Liver (tissue), 9 donors: Measurements from ENCODE around the gene TFPI. TPM values are rescaled to one million over a fixed set of nuclear protein-coding genes. Genes with fewer than 3 reads are reported as not detected.

Experiments
- DNase-seq: peaks from one replicate; pipeline ENCODE4 v3.0.0-alpha.2; 2017; ENCODE audit warnings: low spot score
- H3K27ac ChIP-seq, 2 donors: one replicate each; pipeline ENCODE4 v1.7.0; 2013; ENCODE audit warnings: inconsistent platforms in 2 of 2, low read length in 2 of 2, control low read depth in 1 of 2, low read depth in 1 of 2, mild to moderate bottlenecking in 1 of 2
- H3K27me3 ChIP-seq, 4 donors: one replicate each; pipeline versions ENCODE4 v1.6.1 to v1.7.0; 2013; ENCODE audit warnings: low read length in 3 of 4, inconsistent platforms in 1 of 4, mild to moderate bottlenecking in 1 of 4, moderate library complexity in 1 of 4; ENCODE audit not compliant: control insufficient read depth in 4 of 4, insufficient read depth in 4 of 4
- H3K36me3 ChIP-seq, 4 donors: one replicate each; pipeline versions ENCODE4 v1.6.1 to v1.7.0; 2013; ENCODE audit warnings: low read length in 3 of 4, mild to moderate bottlenecking in 3 of 4, low read depth in 1 of 4, moderate library complexity in 1 of 4; ENCODE audit not compliant: control insufficient read depth in 4 of 4, insufficient read depth in 3 of 4
- H3K4me1 ChIP-seq, 4 donors: one replicate each; pipeline versions ENCODE4 v1.6.1 to v1.7.0; 2013; ENCODE audit warnings: low read length in 3 of 4, mild to moderate bottlenecking in 3 of 4, moderate library complexity in 1 of 4; ENCODE audit not compliant: control insufficient read depth in 4 of 4, insufficient read depth in 4 of 4
- H3K4me3 ChIP-seq, 3 donors: one replicate each; pipeline versions ENCODE4 v1.6.1 to v1.7.0; 2013; ENCODE audit warnings: low read length in 3 of 3, control low read depth in 1 of 3, low read depth in 1 of 3, mild to moderate bottlenecking in 1 of 3
- H3K9ac ChIP-seq, 2 donors: one replicate each; pipeline ENCODE4 v1.7.0; 2013; ENCODE audit warnings: low read length in 2 of 2, mild to moderate bottlenecking in 2 of 2, moderate library complexity in 2 of 2, control low read depth in 1 of 2, low read depth in 1 of 2
- H3K9me3 ChIP-seq, 4 donors: one replicate each; pipeline versions ENCODE4 v1.6.1 to v1.7.0; 2013; ENCODE audit warnings: low read length in 3 of 4; ENCODE audit not compliant: control insufficient read depth in 4 of 4
- ATF3 ChIP-seq: IDR thresholded peaks from 2 replicates; pipeline ENCODE4 v1.6.1; 2016; ENCODE audit warnings: antibody characterized with exemption
- CTCF ChIP-seq: fragments of 150-350 bp; IDR thresholded peaks from 2 replicates; pipeline ENCODE4 v1.5.1; 2017; ENCODE audit warnings: improper control_type of control experiment, low read depth, low read length; ENCODE audit not compliant: missing input control
- EGR1 ChIP-seq, 2 donors: IDR thresholded peaks; 2 replicates each; pipeline ENCODE4 v1.6.1; 2016 to 2018; ENCODE audit warnings: antibody characterized with exemption in 2 of 2, low read depth in 2 of 2
- FOXA1 ChIP-seq: IDR thresholded peaks from 2 replicates; pipeline ENCODE4 v1.6.1; 2016; ENCODE audit warnings: antibody characterized with exemption
- FOXA2 ChIP-seq: IDR thresholded peaks from 2 replicates; pipeline ENCODE4 v1.6.1; 2016; ENCODE audit warnings: antibody characterized with exemption
- GABPA ChIP-seq, 2 donors: IDR thresholded peaks in 1 of 2; conservative IDR thresholded peaks in 1 of 2; 2 replicates each; pipeline ENCODE4 v1.6.1; 2016; ENCODE audit warnings: antibody characterized with exemption in 2 of 2, mild to moderate bottlenecking in 1 of 2, moderate library complexity in 1 of 2
- HNF4A ChIP-seq, 2 donors: conservative IDR thresholded peaks; 2 replicates each; pipeline ENCODE4 v1.6.1; 2016; ENCODE audit warnings: antibody characterized with exemption in 2 of 2, mild to moderate bottlenecking in 2 of 2
- HNF4G ChIP-seq: IDR thresholded peaks from 2 replicates; pipeline ENCODE4 v1.6.1; 2016; ENCODE audit warnings: antibody characterized with exemption
- JUND ChIP-seq, 2 donors: IDR thresholded peaks; 2 replicates each; pipeline ENCODE4 v1.6.1; 2016; ENCODE audit warnings: antibody characterized with exemption in 2 of 2
- MAX ChIP-seq: IDR thresholded peaks from 2 replicates; pipeline ENCODE4 v1.6.1; 2016; ENCODE audit warnings: antibody characterized with exemption
- NR2F2 ChIP-seq: IDR thresholded peaks from 2 replicates; pipeline ENCODE4 v1.6.1; 2016; ENCODE audit warnings: antibody characterized with exemption
- RAD21 ChIP-seq, 2 donors: IDR thresholded peaks; 2 replicates each; pipeline ENCODE4 v1.6.1; 2016; ENCODE audit warnings: antibody characterized with exemption in 2 of 2, mild to moderate bottlenecking in 2 of 2
- REST ChIP-seq: IDR thresholded peaks from 2 replicates; pipeline ENCODE4 v1.6.1; 2016; ENCODE audit warnings: antibody characterized with exemption, mild to moderate bottlenecking
- RXRA ChIP-seq, 2 donors: IDR thresholded peaks; 2 replicates each; pipeline ENCODE4 v1.6.1; 2017 to 2018; ENCODE audit warnings: antibody characterized with exemption in 2 of 2, mild to moderate bottlenecking in 1 of 2
- SP1 ChIP-seq: IDR thresholded peaks from 2 replicates; pipeline ENCODE4 v1.6.1; 2018; ENCODE audit warnings: antibody characterized with exemption, mild to moderate bottlenecking
- TAF1 ChIP-seq: conservative IDR thresholded peaks from 2 replicates; pipeline ENCODE4 v1.6.1; 2016; ENCODE audit warnings: antibody characterized with exemption, mild to moderate bottlenecking
- YY1 ChIP-seq: IDR thresholded peaks from 2 replicates; pipeline ENCODE4 v1.6.1; 2016; ENCODE audit warnings: antibody characterized with exemption, mild to moderate bottlenecking
- ZBTB33 ChIP-seq: IDR thresholded peaks from 2 replicates; pipeline ENCODE4 v1.6.1; 2016; ENCODE audit warnings: antibody characterized with exemption
- polyA plus RNA-seq, 2 donors: library from polyadenylated mRNA; stranded (reverse) in 1 of 2; unstranded in 1 of 2; fragments of 200-250 nt in 1 of 2; fragments of >200 nt in 1 of 2; fragmentation: Nextera tagmentation in 1 of 2; extraction: Ambion mirVana in 1 of 2; gene quantifications; one replicate each; pipeline versions ENCODE4 v1.2.1 to v1.2.3, GENCODE V29; 2013 to 2015
- total RNA-seq, 2 donors: library from RNA; depleted of rRNA; stranded (reverse); fragments of >200 nt; gene quantifications; one replicate each; pipeline ENCODE4 v1.2.3, GENCODE V29; 2014
- donor health status: healthy.
- donor health status: healthy.
- donor health status: healthy.
- donor health status: healthy.
- donor health status: healthy.

The TFPI gene
- total and polyA plus RNA-seq, 4 donors = 55.8 to 211 (median 130) TPM

- no peaks in the 10 kb centered on the region for H3K27me3 ChIP-seq
- peak overlapping the region; percentile 47 to 95 (median 91) for H3K4me3 ChIP-seq
- H3K36me3 ChIP-seq = peaks cover 0 to 3% (median 0%) of the 10 kb centered on the region in 4 donors
- peak overlapping the region; percentile 96 to 100 for H3K9ac ChIP-seq
- peaks cover 3 to 26% (median 7%) of the 10 kb centered on the region in 4 donors for H3K4me1 ChIP-seq
- H3K9me3 ChIP-seq = no peaks in the 10 kb centered on the region
- peak overlapping the region; percentile 53 to 65 for H3K27ac ChIP-seq
- no peak for DNase-seq
- TF ChIP-seq ATF3 = no peak
- no peak for TF ChIP-seq ZBTB33
- no peak for TF ChIP-seq FOXA1
- TF ChIP-seq HNF4A (conservative IDR thresholded peaks at IDR 0.05) = no peak
- TF ChIP-seq YY1 = no peak
- TF ChIP-seq MAX = no peak
- TF ChIP-seq CTCF = no peak
- TF ChIP-seq JUND (IDR thresholded peaks at IDR 0.05) = no peak
- TF ChIP-seq FOXA2 = no peak
- no peak for TF ChIP-seq REST
- TF ChIP-seq SP1 = no peak
- TF ChIP-seq NR2F2 = no peak
- TF ChIP-seq GABPA (IDR thresholded peaks at IDR 0.05 in 1 of 2, conservative IDR thresholded peaks at IDR 0.05 in 1 of 2) = no peak
- no peak for TF ChIP-seq RAD21 (IDR thresholded peaks at IDR 0.05)
- TF ChIP-seq EGR1 (IDR thresholded peaks at IDR 0.05; ENCODE audit: low read depth in 2 of 2) = no peak
- TF ChIP-seq RXRA (IDR thresholded peaks at IDR 0.05) = no peak
- no peak for TF ChIP-seq HNF4G
- no peak for TF ChIP-seq TAF1
Observed at GRCh38 chr2:187552381-187552780, 1.9 kb downstream of the TFPI start.
